Tibial nerve (tissue), 4 donors: ENCODE measurements around the gene BIK. TPM values are rescaled to one million over a fixed set of nuclear protein-coding genes. Genes with fewer than 3 reads are reported as not detected.

Source experiments
- DNase-seq, 2 donors: peaks; one replicate each; pipeline ENCODE4 v3.0.0-alpha.2; 2019; ENCODE audit warnings: low spot score in 2 of 2
- H3K27ac ChIP-seq, 4 donors: fragments of 200-600 bp; sonication (generic) in 3 of 4; one replicate each; pipeline ENCODE4 v1.5.1; 2017 to 2019; ENCODE audit warnings: mild to moderate bottlenecking in 1 of 4
- H3K27me3 ChIP-seq, 2 donors: fragments of 200-600 bp; sonication (generic) in 1 of 2; one replicate each; pipeline versions ENCODE4 v1.5.1 to v1.6.0; 2017 to 2019
- H3K36me3 ChIP-seq, 3 donors: fragments of 200-600 bp; sonication (generic); one replicate each; pipeline ENCODE4 v1.5.1; 2018 to 2019
- H3K4me1 ChIP-seq, 4 donors: fragments of 200-600 bp; sonication (generic) in 3 of 4; one replicate each; pipeline ENCODE4 v1.5.1; 2017 to 2019
- H3K4me3 ChIP-seq, 4 donors: fragments of 200-600 bp; sonication (generic) in 3 of 4; one replicate each; pipeline ENCODE4 v1.5.1; 2017 to 2019; ENCODE audit warnings: mild to moderate bottlenecking in 1 of 4, moderate library complexity in 1 of 4
- H3K9me3 ChIP-seq, 4 donors: fragments of 200-600 bp; sonication (generic) in 3 of 4; one replicate each; pipeline ENCODE4 v1.5.1; 2017 to 2019
- CTCF ChIP-seq, 5 experiments: fragments of 200-600 bp in 3 of 5; fragments of 450-650 bp in 2 of 5; sonication (generic) in 3 of 5; IDR thresholded peaks; one replicate each; pipeline ENCODE4 v1.5.1; 2016 to 2019; ENCODE audit warnings: antibody characterized with exemption in 5 of 5, mild to moderate bottlenecking in 3 of 5, moderate library complexity in 2 of 5
- EP300 ChIP-seq, 2 donors: sonication (generic); formaldehyde crosslinking; IDR thresholded peaks; one replicate each; pipeline ENCODE4 v1.6.1; 2017; ENCODE audit warnings: antibody characterized with exemption in 2 of 2, mild to moderate bottlenecking in 1 of 2
- POLR2A ChIP-seq, 2 donors: fragments of 450-650 bp; IDR thresholded peaks; one replicate each; pipeline ENCODE4 v1.6.1; 2017; ENCODE audit warnings: antibody characterized with exemption in 2 of 2, mild to moderate bottlenecking in 2 of 2, moderate library complexity in 2 of 2
- WGBS, 2 donors: methylation state at CpG; one replicate each; pipeline ENCODE4 v1.1.5; 2018; 5-methylcytosine and 5-hydroxymethylcytosine counted together
- total RNA-seq, 4 donors: library from RNA; depleted of rRNA; stranded (reverse); fragments of >200 nt; gene quantifications; one replicate each; pipeline ENCODE4 v1.1.0, GENCODE V29; 2016

BIK gene
- total RNA-seq, 4 donors from 2014 or later = not detected

GRCh38 chr22:43169310-43170130 lies 59.0 kb downstream of the BIK start:
- H3K27me3 ChIP-seq = no peaks in the 10 kb centered on the region
- WGBS, 2 donors = 89 to 96% methylated on average over 15 to 17 of the region's 23 CpGs
- TF ChIP-seq EP300 (IDR thresholded peaks at IDR 0.05) (no peak), POLR2A (IDR thresholded peaks at IDR 0.05) (no peak), CTCF (IDR thresholded peaks at IDR 0.05) (no peak)
- H3K4me3 ChIP-seq = no peak overlapping the region
- no peak overlapping the region for H3K27ac ChIP-seq
- peaks cover 0 to 4% (median 0%) of the 10 kb centered on the region in 4 donors for H3K4me1 ChIP-seq
- DNase-seq = no peak
- no peaks in the 10 kb centered on the region for H3K9me3 ChIP-seq
- peaks cover 4 to 85% (median 16%) of the 10 kb centered on the region in 3 donors for H3K36me3 ChIP-seq

DNA sequence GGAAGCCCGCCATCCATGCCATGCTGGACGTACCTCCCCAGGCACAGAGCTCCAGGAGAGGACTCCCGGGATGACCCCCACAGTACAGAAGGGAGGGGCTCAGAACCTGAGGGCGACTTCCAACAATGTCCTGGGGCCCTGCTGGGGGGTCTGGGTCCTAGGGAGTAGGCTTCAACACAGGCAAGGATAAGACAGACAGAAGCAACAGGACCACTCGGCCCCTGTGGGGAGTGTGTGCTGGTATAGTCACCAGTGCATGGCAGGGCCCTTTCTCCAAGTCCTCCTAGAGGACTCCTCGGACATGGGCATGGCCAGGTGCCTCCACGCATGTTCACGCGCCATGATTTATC lies 59.6 kb downstream of the BIK start:
- DNase-seq = no peak
- Histone ChIP-seq H3K4me1 (no peaks in the 10 kb centered on the region), H3K9me3 (no peaks in the 10 kb centered on the region), H3K4me3 (no peak overlapping the region), H3K27ac (no peak overlapping the region), H3K36me3 (peaks cover 4 to 91% (median 19%) of the 10 kb centered on the region in 3 donors), H3K27me3 (no peaks in the 10 kb centered on the region)
- WGBS, 2 donors = 92 to 96% methylated on average over 9 of the region's 9 CpGs
- TF ChIP-seq EP300 (IDR thresholded peaks at IDR 0.05) = no peak
- no peak for TF ChIP-seq POLR2A (IDR thresholded peaks at IDR 0.05)
- TF ChIP-seq CTCF (IDR thresholded peaks at IDR 0.05) = no peak

DNA sequence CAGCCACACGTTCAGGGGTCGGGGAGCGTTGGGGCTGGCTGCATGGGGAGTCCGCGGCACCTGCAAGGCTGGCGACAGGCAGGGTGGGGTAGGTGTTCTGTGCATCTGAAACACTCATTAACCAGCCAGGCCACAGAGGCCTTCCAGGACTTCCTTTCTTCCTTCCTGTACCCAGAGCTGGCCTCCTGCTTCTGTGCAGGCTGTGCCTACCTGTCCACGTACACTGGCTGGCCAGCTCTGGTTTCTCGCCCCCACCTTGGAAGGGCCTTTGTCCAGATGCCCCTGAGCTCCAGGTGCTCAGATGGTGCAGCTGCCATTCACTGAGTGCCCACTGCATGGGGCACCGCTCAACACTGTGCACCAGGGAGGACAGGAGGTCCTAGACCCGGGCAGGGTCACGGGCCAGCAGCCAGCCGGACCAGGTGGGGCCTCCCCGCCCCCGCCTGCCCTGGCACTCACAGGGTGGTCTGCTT lies 60.5 kb downstream of the BIK start:
- peaks cover 4 to 100% (median 19%) of the 10 kb centered on the region in 3 donors for H3K36me3 ChIP-seq
- TF ChIP-seq EP300 (IDR thresholded peaks at IDR 0.05) = no peak
- no peak for TF ChIP-seq POLR2A (IDR thresholded peaks at IDR 0.05)
- no peak for TF ChIP-seq CTCF (IDR thresholded peaks at IDR 0.05)
- H3K4me1 ChIP-seq = no peaks in the 10 kb centered on the region
- H3K4me3 ChIP-seq = no peak overlapping the region
- H3K27me3 ChIP-seq = no peaks in the 10 kb centered on the region
- DNase-seq = no peak
- H3K9me3 ChIP-seq = no peaks in the 10 kb centered on the region
- 84 to 93% methylated on average over 11 to 14 of the region's 14 CpGs for WGBS, 2 donors
- peak overlapping the region in 1 of 4 donors; percentile 40 for H3K27ac ChIP-seq

DNA sequence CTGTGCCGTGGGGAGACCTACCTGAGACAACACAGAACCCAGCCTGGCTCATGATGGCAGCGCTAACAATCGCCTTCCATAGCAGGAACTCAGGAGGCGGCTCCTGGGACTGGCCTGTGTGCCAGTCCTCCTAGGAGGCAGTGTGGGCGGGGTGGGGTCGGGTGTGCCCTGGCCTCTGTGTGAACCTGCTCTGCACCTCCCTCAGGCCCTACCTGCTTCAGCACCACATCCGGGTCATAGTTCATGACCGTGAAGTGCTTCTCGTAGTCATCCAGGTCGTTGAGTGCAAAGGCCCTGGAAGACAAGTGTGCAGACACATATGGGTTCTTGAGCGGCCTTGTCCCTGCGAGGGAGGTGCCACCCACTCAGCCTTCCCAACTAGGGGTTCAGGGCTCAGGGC lies 61.1 kb downstream of the BIK start:
- Histone ChIP-seq H3K4me1 (no peaks in the 10 kb centered on the region), H3K27ac (peak overlapping the region in 1 of 4 donors; percentile 40), H3K4me3 (no peak overlapping the region), H3K27me3 (no peaks in the 10 kb centered on the region), H3K36me3 (peaks cover 4 to 100% (median 19%) of the 10 kb centered on the region in 3 donors), H3K9me3 (no peaks in the 10 kb centered on the region)
- no peak for DNase-seq
- 80 to 92% methylated on average over 11 to 12 of the region's 12 CpGs for WGBS, 2 donors
- TF ChIP-seq CTCF (IDR thresholded peaks at IDR 0.05) = no peak
- TF ChIP-seq EP300 (IDR thresholded peaks at IDR 0.05) = no peak
- no peak for TF ChIP-seq POLR2A (IDR thresholded peaks at IDR 0.05)

DNA sequence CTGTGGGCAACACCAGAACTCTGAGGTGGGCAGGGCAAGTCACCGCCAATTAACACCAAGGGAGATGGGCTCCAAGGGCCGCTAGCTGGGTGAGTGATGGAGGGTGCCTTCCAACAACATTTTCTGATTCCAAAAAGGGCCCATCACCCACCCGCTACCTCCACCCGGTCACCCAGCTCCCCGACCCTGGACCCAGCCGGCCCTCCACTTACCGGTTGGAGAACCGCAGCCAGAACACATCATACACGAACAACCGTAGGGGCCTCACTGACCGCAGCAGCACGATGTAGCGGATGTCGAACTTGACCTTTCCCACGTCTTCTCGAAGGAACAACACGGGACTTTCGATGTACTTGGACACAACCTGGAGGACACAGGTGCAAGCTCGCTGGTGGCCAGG lies 61.6 kb downstream of the BIK start:
- H3K4me1 ChIP-seq = no peaks in the 10 kb centered on the region
- no peak for DNase-seq
- no peak for TF ChIP-seq CTCF (IDR thresholded peaks at IDR 0.05)
- no peak for TF ChIP-seq EP300 (IDR thresholded peaks at IDR 0.05)
- TF ChIP-seq POLR2A (IDR thresholded peaks at IDR 0.05) = no peak
- H3K9me3 ChIP-seq = no peaks in the 10 kb centered on the region
- peaks cover 4 to 100% (median 19%) of the 10 kb centered on the region in 3 donors for H3K36me3 ChIP-seq
- no peak overlapping the region for H3K27ac ChIP-seq
- no peak overlapping the region for H3K4me3 ChIP-seq
- WGBS, 2 donors = 88 to 97% methylated on average over 19 of the region's 19 CpGs
- no peaks in the 10 kb centered on the region for H3K27me3 ChIP-seq
